Measurements from ENCODE around the gene SLC16A8.

The SLC16A8 gene

DNA sequence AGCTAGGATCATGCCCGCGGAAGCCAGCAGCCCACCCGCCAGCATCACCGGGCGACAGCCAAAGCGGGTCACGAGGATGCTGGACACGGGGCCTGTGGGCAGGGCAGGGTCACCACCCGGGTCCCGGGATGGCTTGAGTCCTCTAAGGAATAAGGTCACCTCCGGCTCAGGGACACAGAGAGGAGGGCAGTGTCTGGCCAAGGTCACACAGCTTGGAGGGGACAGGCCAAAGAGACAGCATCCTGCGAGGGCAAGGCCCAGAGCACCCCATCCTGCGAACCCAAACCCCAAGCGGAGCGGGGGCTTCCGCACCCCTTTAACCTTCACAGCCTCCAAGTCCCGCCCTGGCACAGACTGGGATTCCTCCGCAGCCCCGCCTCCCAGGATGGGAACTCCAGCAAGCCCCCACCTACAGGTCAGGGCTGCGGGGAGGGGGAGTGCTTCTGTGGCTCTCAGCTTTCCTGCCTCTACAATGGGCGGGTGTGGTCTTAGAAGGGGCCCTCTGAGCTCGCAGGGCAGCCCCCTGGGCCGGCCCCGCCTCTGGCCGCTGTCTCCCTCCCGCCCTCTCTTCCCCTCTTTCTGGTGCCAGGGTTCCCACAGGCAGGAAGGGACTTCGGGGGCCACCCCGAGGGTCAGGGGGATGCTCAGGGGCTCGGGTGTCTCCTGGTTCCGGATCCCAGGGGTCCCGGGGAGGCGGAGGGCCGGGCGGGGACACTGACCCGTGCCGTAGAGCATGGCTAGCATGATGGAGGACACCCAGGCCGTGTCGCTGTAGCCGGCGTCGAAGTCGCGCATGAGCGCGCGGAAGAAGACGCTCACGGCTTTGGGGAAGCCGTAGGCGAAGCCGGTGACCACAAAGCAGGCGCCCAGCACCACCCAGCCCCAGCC lies 1.8 kb downstream of the SLC16A8 start:
- Histone ChIP-seq H2BK5ac (ENCODE audit: low read length) (no peak overlapping the region), H4K5ac (ENCODE audit: low read length) (no peak overlapping the region), H2BK15ac (replicated peaks; ENCODE audit: low read depth) (no peak overlapping the region), H3K79me2 (ENCODE audit: control insufficient read depth, insufficient read depth, low read length) (no peaks in the 10 kb centered on the region), H3K4me2 (ENCODE audit: low read length) (no peak overlapping the region), H2BK120ac (ENCODE audit: low read depth, low read length) (no peak overlapping the region), H3K36me3 (ENCODE audit: control insufficient read depth, insufficient read depth, low read length) (no peaks in the 10 kb centered on the region), H4K8ac (ENCODE audit: low read depth, low read length) (no peak overlapping the region), H3K4me3 (ENCODE audit: low read length) (no peak overlapping the region), H3K9ac (ENCODE audit: low read length) (no peak overlapping the region), H3K79me1 (ENCODE audit: low read length) (no peaks in the 10 kb centered on the region), H3K27me3 (ENCODE audit: insufficient read depth, low read length, poor library complexity) (peaks cover 2% of the 10 kb centered on the region), H2AK5ac (ENCODE audit: low read length) (no peak overlapping the region), H3K18ac (ENCODE audit: low read length) (no peak overlapping the region), H3K27ac (ENCODE audit: low read depth, low read length) (no peak overlapping the region), H3K56ac (ENCODE audit: low read length) (no peak overlapping the region), H3K4me1 (ENCODE audit: control insufficient read depth, low read depth, low read length) (no peaks in the 10 kb centered on the region), H3K4ac (ENCODE audit: low read depth, low read length) (no peak overlapping the region), H3K23ac (ENCODE audit: low read length) (no peak overlapping the region)
- WGBS (ENCODE audit: extremely low coverage, insufficient coverage, low lambda C conversion rate): no CpG with 5 or more reads among the region's 52 CpGs
- no peak for DNase-seq

DNA sequence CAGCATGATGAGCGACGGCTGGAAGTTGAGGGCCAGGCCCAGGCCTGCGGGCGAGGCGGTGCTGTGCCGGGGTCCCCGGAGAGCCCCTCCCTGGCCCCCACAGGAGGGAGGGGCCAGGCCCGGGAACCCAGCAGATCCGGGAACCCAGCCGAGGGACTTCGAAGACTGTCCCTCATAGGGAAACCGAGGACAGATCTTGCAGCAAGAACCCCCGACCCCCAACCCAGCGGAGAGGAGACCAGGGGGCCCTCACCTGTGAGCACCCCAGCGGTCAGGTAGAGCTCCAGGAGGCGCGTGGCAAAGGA lies 2.4 kb downstream of the SLC16A8 start:
- H3K56ac ChIP-seq (ENCODE audit: low read length): no peak overlapping the region
- no peaks in the 10 kb centered on the region for H3K79me1 ChIP-seq (ENCODE audit: low read length)
- no peak overlapping the region for H3K4me3 ChIP-seq (ENCODE audit: low read length)
- H2BK120ac ChIP-seq (ENCODE audit: low read depth, low read length): no peak overlapping the region
- H3K23ac ChIP-seq (ENCODE audit: low read length): no peak overlapping the region
- no peak overlapping the region for H3K18ac ChIP-seq (ENCODE audit: low read length)
- H2BK15ac ChIP-seq (replicated peaks; ENCODE audit: low read depth): no peak overlapping the region
- no CpG with 5 or more reads among the region's 17 CpGs for WGBS (ENCODE audit: extremely low coverage, insufficient coverage, low lambda C conversion rate)
- no peak for DNase-seq
- no peak overlapping the region for H2AK5ac ChIP-seq (ENCODE audit: low read length)
- no peaks in the 10 kb centered on the region for H3K36me3 ChIP-seq (ENCODE audit: control insufficient read depth, insufficient read depth, low read length)
- no peak overlapping the region for H4K8ac ChIP-seq (ENCODE audit: low read depth, low read length)
- no peaks in the 10 kb centered on the region for H3K79me2 ChIP-seq (ENCODE audit: control insufficient read depth, insufficient read depth, low read length)
- H3K27ac ChIP-seq (ENCODE audit: low read depth, low read length): no peak overlapping the region
- peaks cover 2% of the 10 kb centered on the region for H3K27me3 ChIP-seq (ENCODE audit: insufficient read depth, low read length, poor library complexity)
- no peak overlapping the region for H4K5ac ChIP-seq (ENCODE audit: low read length)
- no peak overlapping the region for H3K4ac ChIP-seq (ENCODE audit: low read depth, low read length)
- no peak overlapping the region for H2BK5ac ChIP-seq (ENCODE audit: low read length)
- H3K9ac ChIP-seq (ENCODE audit: low read length): no peak overlapping the region
- no peak overlapping the region for H3K4me2 ChIP-seq (ENCODE audit: low read length)
- H3K4me1 ChIP-seq (ENCODE audit: control insufficient read depth, low read depth, low read length): no peaks in the 10 kb centered on the region

DNA sequence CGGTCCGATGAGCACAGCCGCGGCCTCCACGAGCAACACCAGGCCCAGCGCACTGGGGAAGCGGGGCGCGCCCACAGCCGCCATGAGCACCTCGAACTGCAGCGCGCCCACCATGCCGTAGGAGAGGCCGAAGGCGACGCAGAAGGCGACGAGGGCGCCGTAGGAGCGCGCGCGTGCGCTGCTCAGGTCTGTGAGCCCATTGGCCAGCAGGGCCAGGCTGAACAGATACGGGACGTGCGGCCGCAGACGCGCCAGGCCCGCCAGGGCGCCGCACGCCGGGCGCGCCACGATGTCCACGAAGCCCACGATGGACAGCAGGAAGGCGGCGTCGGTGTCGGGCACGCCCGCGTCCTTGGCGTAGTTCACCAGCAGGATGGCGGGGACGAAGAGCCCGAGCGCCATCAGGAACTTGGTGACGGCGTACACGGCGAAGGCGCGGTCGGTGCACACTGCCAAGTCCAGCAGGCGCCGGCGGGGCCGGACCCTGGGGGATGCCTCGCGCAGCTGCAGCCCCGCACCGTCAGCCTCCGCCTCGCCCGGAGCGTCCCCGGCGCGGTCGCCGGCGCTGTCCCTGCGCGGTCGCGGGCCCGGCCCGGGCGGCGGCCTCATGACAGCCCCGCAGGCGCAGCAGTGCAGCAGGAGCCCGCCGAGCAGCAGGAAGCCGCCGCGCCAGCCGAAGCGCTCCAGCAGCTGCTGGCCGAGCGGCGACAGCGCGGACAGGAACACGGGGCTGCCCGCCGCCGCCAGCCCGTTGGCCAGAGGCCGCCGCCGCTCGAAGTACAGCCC lies 2.9 kb downstream of the SLC16A8 start:
- DNase-seq: peak; percentile 53
- H3K27ac ChIP-seq (ENCODE audit: low read depth, low read length): no peak overlapping the region
- H3K79me2 ChIP-seq (ENCODE audit: control insufficient read depth, insufficient read depth, low read length): no peaks in the 10 kb centered on the region

DNA sequence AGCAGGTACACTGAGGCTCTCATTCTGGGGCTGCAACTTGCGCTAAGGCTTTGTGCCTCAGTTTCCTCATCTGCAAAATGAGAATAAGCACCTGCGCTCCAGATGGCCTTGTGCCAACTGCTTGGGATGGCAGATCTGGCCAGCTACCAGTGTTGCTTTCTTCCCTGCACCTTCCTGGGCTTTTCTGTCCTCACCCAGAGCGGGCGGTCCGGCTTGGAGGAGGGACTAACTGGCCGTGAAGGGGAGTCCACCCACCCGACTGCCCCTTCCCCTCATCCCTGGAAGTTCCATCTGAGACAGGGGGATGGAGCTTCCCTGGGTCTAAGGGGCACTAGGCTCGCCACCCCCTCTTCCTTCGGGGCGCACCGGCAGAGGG lies 3.5 kb downstream of the SLC16A8 start:
- Histone ChIP-seq H3K4me1 (ENCODE audit: control insufficient read depth, low read depth, low read length) (no peaks in the 10 kb centered on the region), H3K18ac (ENCODE audit: low read length) (no peak overlapping the region), H3K4me3 (ENCODE audit: low read length) (no peak overlapping the region), H3K4ac (ENCODE audit: low read depth, low read length) (no peak overlapping the region), H3K79me2 (ENCODE audit: control insufficient read depth, insufficient read depth, low read length) (no peaks in the 10 kb centered on the region), H3K56ac (ENCODE audit: low read length) (no peak overlapping the region), H3K27ac (ENCODE audit: low read depth, low read length) (no peak overlapping the region), H2BK120ac (ENCODE audit: low read depth, low read length) (no peak overlapping the region), H3K27me3 (ENCODE audit: insufficient read depth, low read length, poor library complexity) (peaks cover 2% of the 10 kb centered on the region), H4K8ac (ENCODE audit: low read depth, low read length) (no peak overlapping the region), H3K79me1 (ENCODE audit: low read length) (no peaks in the 10 kb centered on the region), H3K36me3 (ENCODE audit: control insufficient read depth, insufficient read depth, low read length) (no peaks in the 10 kb centered on the region), H3K4me2 (ENCODE audit: low read length) (no peak overlapping the region), H3K23ac (ENCODE audit: low read length) (no peak overlapping the region), H2AK5ac (ENCODE audit: low read length) (no peak overlapping the region), H2BK5ac (ENCODE audit: low read length) (no peak overlapping the region), H2BK15ac (replicated peaks; ENCODE audit: low read depth) (no peak overlapping the region), H3K9ac (ENCODE audit: low read length) (no peak overlapping the region), H4K5ac (ENCODE audit: low read length) (no peak overlapping the region)
- no CpG with 5 or more reads among the region's 11 CpGs for WGBS (ENCODE audit: extremely low coverage, insufficient coverage, low lambda C conversion rate)
- no peak for DNase-seq

More for the DNA sequence above, 2.9 kb downstream of the SLC16A8 start:
- no peak overlapping the region for H2BK15ac ChIP-seq (replicated peaks; ENCODE audit: low read depth)
- peaks cover 2% of the 10 kb centered on the region for H3K27me3 ChIP-seq (ENCODE audit: insufficient read depth, low read length, poor library complexity)
- H3K4ac ChIP-seq (ENCODE audit: low read depth, low read length): no peak overlapping the region
- H3K56ac ChIP-seq (ENCODE audit: low read length): peak overlapping the region; percentile 64
- H2AK5ac ChIP-seq (ENCODE audit: low read length): no peak overlapping the region
- H3K9ac ChIP-seq (ENCODE audit: low read length): peak overlapping the region; percentile 40
- no peak overlapping the region for H3K23ac ChIP-seq (ENCODE audit: low read length)
- H4K5ac ChIP-seq (ENCODE audit: low read length): no peak overlapping the region
- no peaks in the 10 kb centered on the region for H3K79me1 ChIP-seq (ENCODE audit: low read length)
- H2BK120ac ChIP-seq (ENCODE audit: low read depth, low read length): no peak overlapping the region
- H3K4me3 ChIP-seq (ENCODE audit: low read length): no peak overlapping the region
- no CpG with 5 or more reads among the region's 110 CpGs for WGBS (ENCODE audit: extremely low coverage, insufficient coverage, low lambda C conversion rate)
- peak overlapping the region; percentile 27 for H3K4me2 ChIP-seq (ENCODE audit: low read length)
- H2BK5ac ChIP-seq (ENCODE audit: low read length): no peak overlapping the region
- H3K18ac ChIP-seq (ENCODE audit: low read length): no peak overlapping the region
- H3K4me1 ChIP-seq (ENCODE audit: control insufficient read depth, low read depth, low read length): no peaks in the 10 kb centered on the region
- no peaks in the 10 kb centered on the region for H3K36me3 ChIP-seq (ENCODE audit: control insufficient read depth, insufficient read depth, low read length)
- H4K8ac ChIP-seq (ENCODE audit: low read depth, low read length): no peak overlapping the region

DNA sequence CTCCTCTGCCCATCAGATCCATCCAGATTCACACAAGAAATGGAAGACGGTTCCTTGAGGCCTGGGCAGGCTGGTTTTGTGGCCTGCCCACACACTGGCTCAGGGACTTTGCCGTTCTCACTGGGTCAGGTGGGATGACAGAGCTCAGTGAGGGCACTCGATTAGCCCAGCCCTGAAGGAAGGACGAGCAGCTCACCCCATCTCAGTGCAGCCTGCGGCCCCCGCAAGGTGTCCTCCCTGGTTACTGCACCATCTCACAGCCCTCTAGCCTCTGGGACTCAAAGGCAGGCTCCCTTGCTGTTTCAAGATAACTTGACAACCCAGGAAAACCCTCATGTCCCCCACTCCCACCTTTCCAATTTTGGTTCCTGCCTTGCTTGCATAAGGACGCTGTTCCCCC lies 4.2 kb downstream of the SLC16A8 start:
- Histone ChIP-seq H2AK5ac (ENCODE audit: low read length) (no peak overlapping the region), H3K27ac (ENCODE audit: low read depth, low read length) (no peak overlapping the region), H3K4me1 (ENCODE audit: control insufficient read depth, low read depth, low read length) (no peaks in the 10 kb centered on the region), H3K79me1 (ENCODE audit: low read length) (no peaks in the 10 kb centered on the region), H3K4me3 (ENCODE audit: low read length) (no peak overlapping the region), H3K56ac (ENCODE audit: low read length) (no peak overlapping the region), H3K27me3 (ENCODE audit: insufficient read depth, low read length, poor library complexity) (peaks cover 2% of the 10 kb centered on the region), H4K5ac (ENCODE audit: low read length) (no peak overlapping the region), H3K23ac (ENCODE audit: low read length) (no peak overlapping the region), H3K9ac (ENCODE audit: low read length) (no peak overlapping the region), H3K36me3 (ENCODE audit: control insufficient read depth, insufficient read depth, low read length) (no peaks in the 10 kb centered on the region), H2BK5ac (ENCODE audit: low read length) (no peak overlapping the region), H3K18ac (ENCODE audit: low read length) (no peak overlapping the region), H2BK15ac (replicated peaks; ENCODE audit: low read depth) (no peak overlapping the region), H3K79me2 (ENCODE audit: control insufficient read depth, insufficient read depth, low read length) (no peaks in the 10 kb centered on the region), H3K4me2 (ENCODE audit: low read length) (no peak overlapping the region), H2BK120ac (ENCODE audit: low read depth, low read length) (no peak overlapping the region), H4K8ac (ENCODE audit: low read depth, low read length) (no peak overlapping the region), H3K4ac (ENCODE audit: low read depth, low read length) (no peak overlapping the region)
- no CpG with 5 or more reads among the region's 7 CpGs for WGBS (ENCODE audit: extremely low coverage, insufficient coverage, low lambda C conversion rate)
- DNase-seq: no peak

Measured in mesendoderm (in vitro differentiated cells).